NCI-H2171 treated with DMSO at 0.1 percent for 48 hours (cell line): ENCODE results near the gene SHC3.

ENCODE experiments used
- DNase-seq: peaks from one replicate; lab custom pipeline; 2025; lab: John Stamatoyannopoulos, UW

The SHC3 gene

GRCh38 chr9:89052470-89053097, 126.0 kb downstream of the SHC3 start:
- DNase-seq = no peak

- DNase-seq = peak; percentile 80
These were observed 127.1 kb downstream of the SHC3 start for GRCh38 chr9:89051421-89052025.

DNA sequence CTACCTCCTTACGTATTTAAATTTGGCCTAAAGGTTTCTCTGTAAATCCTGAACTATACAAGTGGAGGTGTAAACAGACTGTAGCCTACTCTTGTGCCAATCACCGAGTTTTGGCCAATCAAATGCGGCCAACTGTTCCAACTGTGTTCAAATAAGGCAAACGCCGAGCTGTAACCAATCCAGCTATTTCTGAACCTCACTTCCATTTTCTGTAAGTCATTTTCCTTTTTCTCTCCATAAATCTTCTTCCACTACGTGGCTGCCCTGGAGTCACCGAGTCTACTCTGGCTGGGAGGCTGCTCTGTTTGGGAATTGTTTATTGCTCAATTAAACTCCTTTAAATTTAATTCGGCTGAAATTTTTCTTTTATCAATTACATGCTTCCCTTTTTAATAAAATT, 129.0 kb downstream of the SHC3 start:
- no peak for DNase-seq

- DNase-seq = no peak
These were observed 130.0 kb downstream of the SHC3 start for GRCh38 chr9:89048616-89049015.

GRCh38 chr9:89047667-89048066, 131.0 kb downstream of the SHC3 start:
- DNase-seq = no peak

- no peak for DNase-seq
These were observed 131.8 kb downstream of the SHC3 start for GRCh38 chr9:89046832-89047231.

DNA sequence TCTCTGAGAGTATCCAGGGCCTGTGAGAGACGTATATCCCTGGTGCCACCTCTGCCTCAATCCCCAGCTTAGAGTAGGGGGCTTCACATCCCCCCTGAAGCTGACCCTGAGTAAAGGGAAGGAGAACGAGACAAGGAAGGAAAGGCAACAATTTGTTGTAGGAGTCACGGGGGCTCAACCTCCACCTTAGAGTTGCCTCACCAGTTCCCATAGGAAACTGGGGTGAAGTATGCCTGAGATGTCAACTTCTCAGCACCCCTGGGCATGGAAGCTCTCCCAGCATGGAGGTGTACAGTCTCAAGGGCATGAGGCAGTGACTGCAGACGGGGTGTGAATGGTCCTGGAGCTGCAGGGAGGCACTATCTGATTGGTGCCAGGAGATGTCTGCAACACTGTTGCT, 133.7 kb downstream of the SHC3 start:
- no peak for DNase-seq

GRCh38 chr9:89044104-89044503, 134.5 kb downstream of the SHC3 start:
- DNase-seq = no peak

DNA sequence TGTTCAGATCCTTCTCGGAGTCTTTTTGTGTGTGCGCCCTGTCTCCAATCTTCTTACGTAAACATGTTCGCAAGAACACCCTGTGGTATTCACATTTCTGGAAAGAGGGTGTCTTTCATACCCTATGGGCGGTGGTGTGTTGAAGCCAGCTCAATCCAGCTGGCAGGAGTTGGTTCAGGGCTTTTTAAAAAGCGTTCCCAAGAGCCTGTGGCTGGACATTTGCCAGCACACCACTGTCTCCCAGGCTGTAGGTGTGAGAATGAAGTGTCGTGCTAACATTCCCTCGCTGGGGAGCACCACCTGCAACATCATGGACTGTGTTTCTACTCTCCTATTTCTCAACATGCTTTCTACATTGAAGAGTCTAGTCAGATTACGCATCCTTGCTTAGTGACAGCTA, 135.6 kb downstream of the SHC3 start:
- DNase-seq = peak; percentile 56

DNA sequence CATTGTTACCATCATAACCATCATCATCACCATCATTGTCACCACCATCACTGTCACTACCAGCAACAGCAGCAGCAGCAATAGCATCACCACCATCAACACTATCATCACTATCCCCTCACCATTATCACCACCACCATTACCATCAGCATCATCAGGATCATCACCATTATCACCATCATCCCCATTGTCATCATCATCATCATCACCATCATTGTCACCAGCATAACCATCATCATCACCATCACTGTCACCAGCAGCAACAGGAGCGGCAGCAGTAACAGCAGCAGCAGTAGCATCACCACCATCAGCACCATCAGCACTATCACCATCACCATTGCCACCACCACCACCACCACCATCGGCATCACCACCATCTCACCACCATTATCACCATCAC, 139.0 kb downstream of the SHC3 start:
- no peak for DNase-seq

- DNase-seq = no peak
These were observed 139.5 kb downstream of the SHC3 start for GRCh38 chr9:89039104-89039465.

DNA sequence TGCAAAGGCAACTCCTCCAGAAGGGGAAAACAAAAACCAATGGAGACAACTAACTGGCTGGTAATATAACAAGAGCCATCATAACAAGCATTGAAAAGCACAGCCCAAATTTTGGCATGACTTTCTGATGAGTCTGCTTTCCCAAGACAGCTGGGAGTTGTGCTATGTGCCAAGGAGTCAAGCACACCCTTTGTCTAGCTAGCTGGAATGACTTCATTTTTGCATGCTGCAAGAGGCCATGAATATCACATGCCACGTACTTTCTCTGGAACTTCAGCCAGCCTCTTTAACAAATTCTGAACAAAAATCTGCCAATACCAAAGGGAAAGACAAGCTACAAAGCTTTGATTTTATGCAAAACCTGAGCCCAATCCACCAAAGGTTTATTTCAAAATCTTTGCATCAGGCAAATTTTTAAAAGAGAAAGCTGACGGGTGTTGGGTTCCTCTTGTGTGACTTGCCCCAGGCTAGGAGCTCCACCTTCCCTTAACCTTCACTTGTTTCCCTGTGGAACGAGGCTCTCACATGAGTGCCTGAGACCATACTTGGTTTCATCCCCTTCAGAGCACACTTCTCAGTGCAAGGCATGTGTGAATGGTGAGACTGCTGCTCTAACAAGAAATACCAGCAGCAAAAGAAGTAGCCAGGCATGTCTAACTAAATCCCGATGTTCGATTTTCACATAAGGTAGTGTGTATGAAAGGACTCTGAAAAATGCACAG, 140.1 kb downstream of the SHC3 start:
- no peak for DNase-seq

GRCh38 chr9:89037891-89038290, 140.7 kb downstream of the SHC3 start:
- no peak for DNase-seq

DNA sequence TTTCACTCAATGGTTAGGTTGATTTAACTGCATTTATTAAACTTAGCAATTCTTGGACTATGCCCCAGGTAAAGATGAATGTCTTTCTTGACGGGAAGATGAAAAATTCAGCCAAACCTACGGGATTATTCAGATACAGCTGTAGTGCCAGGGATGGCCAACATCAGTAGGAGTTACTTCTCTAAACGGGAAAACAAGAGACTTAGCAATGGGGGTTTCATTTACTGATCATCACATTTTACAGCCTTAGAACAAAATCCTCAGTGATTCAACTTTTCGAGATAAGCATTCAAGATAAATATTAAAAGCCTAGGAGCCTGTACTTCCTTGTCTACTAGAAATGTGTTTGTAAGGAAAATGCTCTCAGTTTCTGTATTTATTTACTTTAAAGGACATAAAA, 141.3 kb downstream of the SHC3 start:
- no peak for DNase-seq

- no peak for DNase-seq
These were observed 141.7 kb downstream of the SHC3 start for GRCh38 chr9:89036891-89037290.

GRCh38 chr9:89036383-89036782, 142.2 kb downstream of the SHC3 start:
- DNase-seq = no peak

DNA sequence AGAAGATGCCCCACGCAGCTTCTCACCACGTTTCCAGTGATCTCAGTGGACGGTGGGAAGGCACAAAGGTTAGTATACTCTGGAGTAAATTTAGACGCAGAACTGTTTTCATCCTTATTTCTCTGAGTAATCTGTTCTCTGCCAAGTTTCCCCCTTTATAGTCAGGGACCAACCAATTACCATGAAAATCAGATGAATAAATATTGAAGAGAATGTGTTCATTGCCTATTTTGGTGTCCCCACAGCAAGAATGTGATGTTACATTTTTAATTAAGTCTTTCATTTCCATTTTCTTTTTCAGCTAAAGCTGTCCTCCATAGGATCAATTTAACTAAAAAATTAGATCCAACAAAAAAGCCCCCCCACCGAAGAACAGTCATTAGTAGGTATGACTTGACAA, 146.0 kb downstream of the SHC3 start:
- DNase-seq = no peak

DNA sequence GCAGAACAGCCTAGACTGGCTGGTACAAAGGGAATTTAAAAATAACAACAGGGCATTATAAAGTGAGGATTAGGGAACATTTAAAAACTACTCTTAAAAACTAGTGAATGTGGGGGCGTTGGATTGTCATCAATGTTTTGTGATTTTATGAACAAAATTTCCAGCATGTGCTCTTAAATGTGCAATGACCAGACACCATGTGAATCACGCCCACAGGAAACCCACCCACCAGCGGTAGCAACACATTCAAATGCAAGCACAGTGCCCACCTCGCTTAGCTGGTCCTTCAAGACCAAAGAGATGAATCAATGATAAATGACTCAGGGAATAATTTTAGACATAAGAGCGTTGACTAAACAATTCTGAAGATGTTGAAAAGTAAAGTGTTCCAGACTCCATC, 146.4 kb downstream of the SHC3 start:
- DNase-seq = no peak

DNA sequence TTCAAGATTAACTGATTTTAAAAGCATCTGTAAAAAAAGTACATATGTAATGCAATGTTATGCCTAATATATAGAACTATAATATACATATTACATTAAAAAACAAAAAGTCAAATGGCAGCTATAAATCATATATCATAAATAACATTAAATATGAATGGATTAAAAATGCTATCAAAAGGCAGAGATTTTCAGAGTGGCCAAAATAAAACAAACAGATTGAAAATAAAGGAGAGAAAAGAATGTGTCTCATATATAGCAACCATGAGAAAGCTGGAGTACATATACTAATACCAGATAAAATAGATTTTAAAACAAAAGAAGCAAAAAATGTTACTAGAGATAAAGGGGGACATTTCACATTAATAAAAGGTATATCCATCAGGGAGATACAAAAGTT, 148.8 kb downstream of the SHC3 start:
- no peak for DNase-seq

GRCh38 chr9:89026876-89027275, 151.7 kb downstream of the SHC3 start:
- no peak for DNase-seq

DNA sequence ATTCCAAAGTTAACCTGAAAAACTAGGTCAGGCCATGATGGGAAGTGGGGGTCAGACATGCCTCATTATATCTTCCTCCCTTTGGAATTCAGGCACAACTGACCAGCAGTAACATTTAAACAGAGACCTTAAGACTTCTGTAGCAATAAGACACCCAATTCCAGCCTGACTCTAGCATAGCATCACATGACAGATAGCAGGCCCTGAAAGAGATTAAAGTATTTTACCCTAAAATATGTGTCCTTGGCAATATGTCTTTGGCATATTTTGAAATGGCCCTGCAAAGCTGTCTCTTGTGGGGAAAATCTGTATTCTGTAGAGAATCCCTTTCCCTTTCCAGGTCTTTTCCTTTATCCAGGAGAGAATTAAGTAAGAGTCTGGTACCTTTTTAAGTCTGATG, 153.1 kb downstream of the SHC3 start:
- no peak for DNase-seq

GRCh38 chr9:89024727-89025126, 153.9 kb downstream of the SHC3 start:
- no peak for DNase-seq

DNA sequence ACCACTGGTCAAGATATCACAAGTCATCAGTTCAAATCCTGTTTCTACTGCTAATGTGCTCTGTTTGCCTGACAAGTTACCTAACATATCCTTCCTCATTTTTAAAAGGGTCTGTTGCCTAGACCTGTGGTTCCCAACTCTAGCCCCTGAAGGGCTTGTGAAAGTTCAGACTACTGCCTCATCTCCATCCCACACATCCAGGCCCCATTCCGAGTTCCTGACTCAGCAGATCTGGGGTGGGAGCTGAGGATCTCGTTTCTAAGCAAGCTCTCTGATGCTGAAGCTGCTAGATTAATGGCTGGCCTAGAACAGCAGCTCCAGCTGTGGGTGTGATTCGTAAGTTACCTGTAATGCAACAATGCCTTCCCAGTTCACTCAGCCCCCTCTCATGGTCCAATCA, 154.9 kb downstream of the SHC3 start:
- DNase-seq = no peak

DNA sequence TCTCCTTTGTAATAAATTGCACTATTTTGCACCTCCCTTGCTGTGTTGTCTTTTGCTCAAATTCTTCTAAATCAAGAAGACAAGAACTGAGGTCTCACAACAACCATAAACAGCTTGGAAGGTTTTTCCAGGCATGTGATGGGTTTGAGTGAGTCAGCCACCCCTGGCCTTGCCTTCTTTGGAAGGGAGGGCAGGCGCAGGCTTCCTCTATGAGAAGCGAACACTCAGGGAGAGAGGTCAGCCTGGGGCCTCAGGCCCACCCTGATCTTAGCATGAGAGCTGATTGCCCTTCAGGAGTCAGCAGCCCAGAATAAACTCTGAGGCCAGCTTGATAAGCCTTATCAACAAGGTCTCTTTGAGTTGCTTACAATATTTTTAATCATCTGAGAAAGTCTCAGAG, 155.7 kb downstream of the SHC3 start:
- no peak for DNase-seq
